ENCODE results near the gene GFY.

DNA sequence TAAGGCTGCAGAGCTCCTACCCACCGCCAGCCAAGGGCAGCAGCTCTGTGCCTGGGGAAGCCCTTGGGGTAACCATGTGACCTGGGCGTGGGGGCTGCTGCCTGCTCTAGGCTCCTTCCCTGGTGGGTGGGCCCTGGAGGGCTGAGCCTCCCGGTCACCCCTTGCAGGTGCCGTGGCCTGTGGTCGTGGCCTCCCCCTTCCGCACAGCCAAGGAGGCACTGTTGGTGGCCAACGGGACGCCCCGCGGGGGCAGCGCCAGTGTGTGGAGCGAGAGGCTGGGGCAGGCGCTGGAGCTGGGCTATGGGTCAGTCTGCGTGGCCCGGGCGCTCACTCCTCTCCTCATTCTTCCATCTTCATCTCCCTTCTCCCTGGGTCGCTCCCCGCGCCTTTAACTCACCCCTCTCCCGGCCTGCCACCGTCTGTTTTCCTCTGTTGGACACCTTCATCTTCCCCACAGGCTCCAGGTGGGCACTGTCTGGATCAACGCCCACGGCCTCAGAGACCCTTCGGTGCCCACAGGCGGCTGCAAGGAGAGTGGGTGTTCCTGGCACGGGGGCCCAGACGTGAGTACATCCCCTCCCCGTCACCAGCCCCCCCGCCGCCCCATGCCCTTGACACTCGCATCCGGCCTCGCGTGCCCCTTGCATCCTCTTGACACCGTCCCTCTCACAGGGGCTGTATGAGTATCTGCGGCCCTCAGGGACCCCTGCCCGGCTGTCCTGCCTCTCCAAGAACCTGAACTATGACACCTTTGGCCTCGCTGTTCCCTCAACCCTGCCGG is 39.0 kb downstream of the GFY start:
- TF ChIP-seq, protein P1, sequence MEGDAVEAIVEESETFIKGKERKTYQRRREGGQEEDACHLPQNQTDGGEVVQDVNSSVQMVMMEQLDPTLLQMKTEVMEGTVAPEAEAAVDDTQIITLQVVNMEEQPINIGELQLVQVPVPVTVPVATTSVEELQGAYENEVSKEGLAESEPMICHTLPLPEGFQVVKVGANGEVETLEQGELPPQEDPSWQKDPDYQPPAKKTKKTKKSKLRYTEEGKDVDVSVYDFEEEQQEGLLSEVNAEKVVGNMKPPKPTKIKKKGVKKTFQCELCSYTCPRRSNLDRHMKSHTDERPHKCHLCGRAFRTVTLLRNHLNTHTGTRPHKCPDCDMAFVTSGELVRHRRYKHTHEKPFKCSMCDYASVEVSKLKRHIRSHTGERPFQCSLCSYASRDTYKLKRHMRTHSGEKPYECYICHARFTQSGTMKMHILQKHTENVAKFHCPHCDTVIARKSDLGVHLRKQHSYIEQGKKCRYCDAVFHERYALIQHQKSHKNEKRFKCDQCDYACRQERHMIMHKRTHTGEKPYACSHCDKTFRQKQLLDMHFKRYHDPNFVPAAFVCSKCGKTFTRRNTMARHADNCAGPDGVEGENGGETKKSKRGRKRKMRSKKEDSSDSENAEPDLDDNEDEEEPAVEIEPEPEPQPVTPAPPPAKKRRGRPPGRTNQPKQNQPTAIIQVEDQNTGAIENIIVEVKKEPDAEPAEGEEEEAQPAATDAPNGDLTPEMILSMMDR (IDR thresholded peaks at IDR 0.05) = no peak
- TF ChIP-seq POLR2A (IDR thresholded peaks at IDR 0.05) = no peak
